ENCODE measurements around the gene HCN1.

Gene HCN1

GRCh38 chr5:45288746-45289145, 407.4 kb downstream of the HCN1 start:
- DNase-seq (ENCODE audit: low read depth in 2 of 2), result no peak

- DNase-seq (ENCODE audit: low read depth in 2 of 2), result no peak
Observed at GRCh38 chr5:45284436-45284835, 411.7 kb downstream of the HCN1 start.

- DNase-seq (ENCODE audit: low read depth in 2 of 2), result no peak
Observed at GRCh38 chr5:45281081-45281480, 415.1 kb downstream of the HCN1 start.

- no peak for DNase-seq (ENCODE audit: low read depth in 2 of 2)
Observed at GRCh38 chr5:45279109-45279508, 417.1 kb downstream of the HCN1 start.

GRCh38 chr5:45277860-45278259, 418.3 kb downstream of the HCN1 start:
- no peak for DNase-seq (ENCODE audit: low read depth in 2 of 2)

GRCh38 chr5:45274241-45274640, 421.9 kb downstream of the HCN1 start:
- no peak for DNase-seq (ENCODE audit: low read depth in 2 of 2)

GRCh38 chr5:45271626-45272025, 424.6 kb downstream of the HCN1 start:
- DNase-seq (ENCODE audit: low read depth in 2 of 2), result no peak

GRCh38 chr5:45264447-45264846, 431.7 kb downstream of the HCN1 start:
- DNase-seq (ENCODE audit: low read depth in 2 of 2), result no peak

GRCh38 chr5:45262061-45262590, 434.1 kb downstream of the HCN1 start:
- no peak for DNase-seq (ENCODE audit: low read depth in 2 of 2)

GRCh38 chr5:45261125-45261524, 435.1 kb downstream of the HCN1 start:
- DNase-seq (ENCODE audit: low read depth in 2 of 2), result no peak

GRCh38 chr5:45260292-45260691, 435.9 kb downstream of the HCN1 start:
- DNase-seq (ENCODE audit: low read depth in 2 of 2), result no peak

GRCh38 chr5:45252978-45253377, 443.2 kb downstream of the HCN1 start:
- no peak for DNase-seq (ENCODE audit: low read depth in 2 of 2)

- DNase-seq (ENCODE audit: low read depth in 2 of 2), result no peak
Observed at GRCh38 chr5:45252541-45252940, 443.6 kb downstream of the HCN1 start.

GRCh38 chr5:45225571-45226031, 470.6 kb downstream of the HCN1 start:
- no peak for DNase-seq (ENCODE audit: low read depth in 2 of 2)

- no peak for DNase-seq (ENCODE audit: low read depth in 2 of 2)
Observed at GRCh38 chr5:45205403-45205961, 490.7 kb downstream of the HCN1 start.

All from stimulated activated CD4-positive, alpha-beta T cell treated with anti-CD3 and anti-CD28 coated beads, Interleukin-12 subunit alpha, Interleukin-12 subunit beta, amount 100 ng/mL, for 24 hours (primary cell).